Activated T-cell treated with anti-CD3 and anti-CD28 coated beads for 1 hour (primary cell): ENCODE results near the gene FAM222A.

ENCODE experiments used
- DNase-seq: peaks from one replicate; pipeline ENCODE4 v3.0.0-alpha.2; 2020; ENCODE audit warnings: low read depth

FAM222A gene

DNA sequence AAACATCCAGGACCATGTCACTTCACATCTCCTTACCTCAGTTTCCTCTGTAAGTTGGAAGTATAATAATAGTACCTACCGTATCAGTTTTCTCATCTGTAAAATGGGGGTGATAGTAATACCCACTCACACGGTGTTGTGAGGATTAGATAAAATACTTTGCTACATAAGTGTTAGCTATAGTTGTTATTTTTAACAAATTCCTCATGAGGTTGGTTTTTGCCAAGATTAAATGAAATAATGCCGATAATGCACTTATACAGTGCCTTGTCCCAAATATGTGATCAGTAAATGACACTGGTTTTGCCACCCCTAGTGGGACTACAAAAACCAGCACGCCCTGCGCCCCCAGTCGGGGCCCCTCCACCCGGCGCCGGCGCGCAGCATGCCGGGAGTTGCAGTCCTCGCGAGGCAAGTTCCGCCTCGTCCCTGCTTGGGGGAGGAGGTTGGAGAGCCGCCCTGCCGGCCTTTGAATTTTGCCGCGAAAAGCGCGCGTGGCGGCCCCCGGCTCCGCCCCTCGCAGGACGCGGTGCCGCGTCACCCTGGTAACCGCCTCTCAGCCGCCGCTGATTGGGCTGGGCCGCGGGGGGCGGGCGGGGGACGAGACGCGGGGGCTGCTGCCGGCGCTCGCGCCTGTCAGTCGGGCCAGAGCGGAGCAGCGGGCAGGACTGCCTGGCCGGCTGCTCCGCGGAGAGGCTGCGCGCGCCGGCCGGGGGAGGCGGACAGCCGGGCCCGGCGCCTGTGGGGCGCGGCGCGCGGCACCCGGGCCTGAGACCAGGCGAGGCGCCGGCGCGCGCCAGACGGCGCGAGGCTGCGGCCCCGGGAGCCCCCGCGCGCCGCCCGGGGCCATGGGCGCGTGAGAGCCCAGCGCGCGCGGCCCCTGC lies at the start of gene FAM222A:
Gene FAM222A (plus strand): TSS at position 639 of the 884 bp plus-strand sequence. CDS start 30,322 bp downstream, outside the sequence.
- peak; percentile 92 for DNase-seq

DNA sequence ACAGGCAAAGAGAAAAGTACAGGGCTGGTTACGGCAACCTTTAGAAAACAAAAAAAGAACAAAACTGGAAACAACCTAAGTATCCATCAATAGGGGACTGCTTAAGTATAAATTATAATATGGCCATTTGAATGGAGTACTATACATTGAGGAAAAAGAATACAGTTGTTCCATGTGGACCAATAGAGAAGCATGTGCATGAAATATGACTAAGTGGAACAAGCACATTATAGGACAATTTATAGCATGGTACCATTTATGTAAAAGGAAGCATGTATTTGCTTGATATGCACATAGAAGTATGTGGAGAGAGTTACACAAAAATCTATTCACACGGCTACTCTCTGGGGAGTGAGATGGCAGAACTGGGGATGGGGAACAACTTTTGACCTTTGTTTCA lies 49.2 kb upstream of the FAM222A start:
- DNase-seq = no peak

DNA sequence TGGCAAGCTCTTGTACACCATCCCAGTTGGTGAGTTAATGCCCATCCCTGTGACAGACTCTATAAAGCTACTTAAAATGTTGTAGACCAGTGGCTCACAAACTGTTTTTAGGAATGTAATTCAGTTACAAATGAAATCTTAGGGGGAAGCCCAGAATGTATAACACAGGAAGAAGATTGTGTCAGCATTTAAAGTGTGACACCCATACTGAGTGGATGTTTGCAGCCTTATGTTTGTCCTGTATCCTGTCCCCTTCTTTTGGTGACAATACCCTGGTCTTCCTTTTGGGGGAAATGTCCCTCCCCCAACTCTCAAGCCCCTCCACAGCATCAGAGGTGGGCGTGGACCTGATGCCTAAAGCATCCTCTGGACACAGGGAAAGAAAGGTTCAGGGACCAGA lies 47.6 kb upstream of the FAM222A start:
- DNase-seq = no peak

DNA sequence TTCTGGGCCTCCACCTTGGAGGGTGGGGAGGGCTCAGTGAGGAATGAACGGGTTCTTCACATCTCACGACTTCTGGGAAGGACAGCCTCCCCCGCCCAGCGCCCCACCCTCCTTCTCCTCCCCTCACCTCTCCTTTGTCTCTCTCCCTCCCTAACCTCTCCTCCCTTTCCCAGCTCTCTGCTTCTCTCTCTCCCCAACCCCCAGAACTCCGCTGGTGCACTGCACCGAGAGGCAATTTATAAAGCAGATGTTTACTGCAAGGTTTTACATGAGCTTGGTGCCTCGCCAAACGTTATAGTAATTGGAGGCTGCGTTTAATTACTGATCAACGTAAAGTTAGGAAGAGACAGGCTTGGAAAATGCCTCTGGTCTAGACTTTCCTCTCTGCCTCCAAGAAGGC lies 42.9 kb upstream of the FAM222A start:
- DNase-seq = no peak

DNA sequence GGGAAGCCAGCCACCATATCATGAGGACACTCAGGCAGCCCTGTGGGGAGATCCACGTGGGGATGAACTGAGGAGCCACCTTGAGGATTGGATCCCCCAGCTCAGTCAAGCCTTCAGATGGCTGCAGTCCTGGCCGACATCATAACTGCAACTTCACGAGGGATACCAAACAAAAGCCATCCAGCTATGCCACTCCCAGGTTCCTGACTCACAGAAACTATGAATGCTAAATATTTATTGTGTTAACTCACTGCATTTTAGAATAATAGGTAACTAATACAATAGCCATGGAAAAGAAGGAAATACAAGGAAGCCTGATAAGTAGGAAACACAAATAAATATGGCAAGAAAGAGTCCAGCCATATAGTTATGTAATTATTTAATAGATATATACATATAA lies 42.1 kb upstream of the FAM222A start:
- no peak for DNase-seq

DNA sequence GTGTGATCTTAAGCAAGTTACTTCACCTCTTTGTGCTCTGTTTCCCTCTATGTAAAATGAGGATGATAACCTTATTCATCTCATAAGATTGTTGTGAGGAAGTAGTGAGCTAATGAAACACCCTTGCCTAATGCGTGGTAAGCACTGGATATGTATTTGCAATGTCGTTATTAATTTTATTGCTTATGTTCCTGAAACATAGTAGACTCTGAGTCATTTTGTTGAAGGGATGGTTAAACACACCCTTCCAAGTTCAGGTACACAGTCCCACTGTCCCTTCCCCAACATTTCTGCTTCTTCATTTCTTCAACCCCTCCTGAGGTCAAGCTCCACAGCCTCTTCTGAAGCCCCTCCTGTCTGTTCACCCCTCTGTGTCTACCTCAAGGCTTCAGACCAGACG lies 40.2 kb upstream of the FAM222A start:
- DNase-seq = no peak

DNA sequence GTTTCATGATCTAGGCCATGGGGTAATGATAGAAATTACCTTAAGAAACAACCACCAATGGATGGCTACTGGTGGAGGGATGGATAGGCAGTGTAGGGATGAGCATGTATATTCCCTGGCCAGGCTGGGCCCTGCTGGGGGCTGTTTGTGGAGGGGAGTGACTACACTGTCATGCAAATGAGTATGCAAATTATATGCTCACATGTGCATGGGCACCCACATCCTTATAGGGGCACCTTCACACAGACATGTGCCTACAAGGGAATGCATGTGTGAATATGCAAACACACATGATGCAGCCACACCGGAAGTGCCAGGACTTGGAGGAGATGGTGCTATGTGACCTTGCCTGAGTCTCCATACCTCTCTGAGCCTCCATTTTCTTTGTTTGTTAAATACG lies 39.7 kb upstream of the FAM222A start:
- DNase-seq = no peak

DNA sequence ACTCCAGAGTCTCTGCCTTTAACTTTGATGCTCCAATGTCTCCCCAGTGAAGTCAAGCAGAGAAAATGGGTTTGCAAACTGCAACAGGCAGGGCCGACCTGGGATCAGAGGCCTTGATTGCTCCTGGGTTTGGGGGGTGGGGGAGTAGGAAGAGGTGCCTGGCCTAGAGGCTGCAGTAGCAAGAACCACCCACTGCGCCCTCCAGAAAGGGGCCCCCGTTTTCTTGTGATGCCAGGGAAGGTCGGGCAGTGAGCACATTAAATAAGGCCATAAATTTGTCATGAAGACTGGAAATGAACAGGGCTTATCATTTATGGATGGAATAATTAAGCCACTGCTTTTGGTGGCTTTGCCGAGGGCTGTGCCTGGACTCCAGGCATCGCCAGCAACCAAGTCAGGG lies 38.2 kb upstream of the FAM222A start:
- DNase-seq = no peak

DNA sequence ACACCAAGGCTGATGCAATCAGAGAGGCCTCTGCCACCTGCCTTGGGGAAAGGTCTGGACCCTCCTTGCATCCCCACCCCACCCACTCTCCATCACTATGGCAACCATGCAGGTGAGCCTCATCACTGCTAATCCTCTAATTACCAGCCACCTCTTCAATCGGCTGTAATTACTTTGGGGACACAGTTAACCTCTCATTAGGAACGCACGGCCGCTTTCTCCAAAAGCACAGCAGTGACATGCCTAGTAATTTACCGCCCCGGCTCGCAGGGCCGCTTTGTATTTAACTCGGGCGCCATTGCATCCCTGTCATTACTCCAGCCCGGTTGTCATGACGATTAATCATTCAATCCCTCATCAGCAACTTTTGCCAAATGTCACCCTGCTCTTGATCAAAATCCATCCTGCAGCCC lies 36.3 kb upstream of the FAM222A start:
- DNase-seq = no peak

DNA sequence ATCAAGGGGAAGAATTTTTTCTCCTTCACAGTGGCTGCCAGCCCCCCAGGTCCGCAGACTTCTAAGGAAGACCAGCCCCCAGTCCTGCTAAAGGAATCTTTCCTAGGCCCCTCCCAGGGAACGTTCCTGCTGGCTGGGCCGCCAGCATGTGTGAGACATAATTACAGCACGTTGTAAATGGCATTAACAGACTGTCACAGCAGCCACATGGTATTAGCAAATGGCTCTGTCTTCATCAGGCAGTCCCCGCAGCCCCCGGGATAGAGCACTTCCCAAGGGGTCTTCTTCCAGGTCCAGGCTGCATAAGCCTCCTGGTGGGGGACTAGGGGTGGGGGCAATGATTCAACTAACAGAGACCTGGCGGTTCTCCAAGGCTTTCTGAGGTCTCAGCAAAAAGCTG lies 34.9 kb upstream of the FAM222A start:
- DNase-seq = no peak

DNA sequence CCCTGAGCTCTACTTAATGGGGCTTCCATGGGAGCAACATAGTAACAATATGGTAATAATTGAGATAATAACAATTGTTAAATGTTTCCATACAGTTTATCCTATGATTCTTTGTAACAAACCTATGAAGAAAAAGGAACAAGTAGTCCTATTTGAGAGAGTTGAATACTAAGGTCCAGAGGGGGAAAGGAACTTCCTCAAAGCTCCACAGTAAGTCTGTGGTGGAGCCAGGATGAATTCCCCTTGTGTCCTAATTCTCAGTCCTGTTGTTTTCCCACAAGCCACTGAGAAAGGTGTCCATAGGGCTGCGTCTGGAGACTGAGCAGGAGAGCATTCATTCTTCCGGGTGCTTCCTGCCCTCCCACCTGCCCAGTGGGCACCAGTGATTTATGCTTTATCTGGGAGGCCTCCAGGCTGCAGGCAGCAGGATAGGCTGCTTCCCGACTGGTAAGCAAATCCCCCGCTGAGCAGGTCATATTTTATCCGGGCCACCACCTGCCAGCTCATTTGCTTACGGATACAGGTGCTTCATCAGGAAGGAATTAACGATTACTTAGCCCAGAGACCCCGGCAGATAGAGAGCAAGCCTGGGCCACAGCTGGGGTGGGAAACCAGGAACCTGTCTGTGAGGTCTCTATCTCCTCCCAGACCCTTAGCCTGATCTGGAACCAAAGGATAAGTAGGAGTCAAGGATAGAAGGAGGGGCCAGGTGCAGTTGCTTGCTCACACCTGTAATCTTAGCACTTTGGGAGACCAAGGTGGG lies 33.9 kb upstream of the FAM222A start:
- no peak for DNase-seq

DNA sequence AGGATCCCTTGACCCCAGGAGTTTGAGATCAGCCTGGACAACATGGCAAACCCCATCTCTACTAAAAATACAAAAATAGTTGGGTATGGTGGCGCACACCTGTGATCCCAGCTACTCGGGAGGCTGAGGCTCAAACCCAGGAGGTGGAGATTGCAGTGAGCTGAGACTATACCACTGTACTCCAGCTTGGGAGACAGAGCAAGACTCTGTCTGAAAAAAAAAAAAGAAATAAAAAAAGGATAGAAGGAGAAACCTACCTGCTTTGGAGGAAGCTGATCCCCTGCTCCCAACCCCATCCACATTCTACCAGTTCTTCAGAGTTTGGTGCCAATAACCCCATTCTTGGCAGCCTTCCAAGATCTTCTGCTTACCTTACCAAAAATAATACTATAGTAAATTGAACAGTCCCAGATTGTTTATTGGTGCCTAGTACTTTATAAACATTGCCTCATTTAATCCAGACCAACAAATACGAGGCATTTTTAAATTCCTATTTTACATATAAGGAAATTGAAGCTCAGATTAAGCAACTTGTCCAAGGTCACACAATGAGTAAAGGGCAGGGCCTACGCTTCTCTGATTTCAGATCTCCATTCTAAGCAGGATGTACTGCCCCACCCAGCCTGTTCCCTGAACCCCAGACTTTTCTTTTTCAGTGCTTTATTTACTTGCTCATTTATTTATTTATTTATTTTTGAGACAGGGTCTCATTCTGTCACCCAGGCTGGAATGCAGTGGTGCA lies 33.2 kb upstream of the FAM222A start:
- no peak for DNase-seq

DNA sequence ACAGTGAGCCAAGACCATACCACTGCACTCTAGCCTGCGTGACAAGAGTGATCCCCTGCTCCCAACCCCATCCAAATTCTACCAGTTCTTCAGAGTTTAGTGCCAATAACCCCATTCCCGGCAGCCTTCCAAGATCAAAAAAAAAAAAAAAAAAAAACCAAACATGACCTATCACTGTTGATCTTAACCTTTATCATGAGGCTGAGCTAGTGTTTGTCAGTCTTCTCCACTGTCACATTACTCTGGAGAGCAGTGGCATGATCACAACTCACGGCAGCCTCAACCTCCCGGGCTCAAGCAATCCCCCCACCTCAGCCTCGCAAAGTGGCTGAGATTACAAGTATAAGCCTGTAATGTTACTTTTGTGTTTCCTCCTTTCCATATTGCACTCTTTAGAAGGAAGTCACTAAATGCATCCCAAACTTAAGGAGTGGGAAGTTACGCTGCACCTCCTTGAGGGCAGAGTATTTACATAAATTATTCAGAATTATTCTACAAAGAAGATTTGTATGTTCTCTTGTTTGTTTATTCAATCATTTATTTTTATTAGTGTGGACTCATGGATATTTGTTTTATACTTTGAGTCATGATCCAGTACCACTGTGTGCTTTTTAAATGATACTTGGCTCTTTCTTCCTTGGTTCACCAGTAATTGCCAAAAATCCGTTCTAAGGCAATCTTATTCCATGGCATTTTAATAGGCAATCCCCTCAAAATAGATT lies 31.5 kb upstream of the FAM222A start:
- no peak for DNase-seq

DNA sequence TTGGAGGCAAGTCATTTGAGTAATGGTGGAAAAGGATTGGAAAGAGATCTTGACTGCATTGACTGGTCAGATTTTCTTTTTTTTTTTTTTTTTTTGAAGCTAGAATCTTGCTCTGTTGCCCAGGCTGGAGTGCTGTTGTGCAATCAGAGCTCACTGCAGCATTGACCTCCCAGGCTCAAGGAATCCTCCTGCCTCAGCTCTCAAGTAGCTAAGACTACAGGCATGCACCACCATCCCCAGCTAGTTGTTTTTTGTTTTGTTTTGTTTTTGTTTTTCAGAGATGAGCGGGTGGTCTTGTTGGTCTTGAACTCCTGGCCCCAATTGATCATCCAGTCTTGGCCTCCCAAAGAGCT lies 30.9 kb upstream of the FAM222A start:
- no peak for DNase-seq

DNA sequence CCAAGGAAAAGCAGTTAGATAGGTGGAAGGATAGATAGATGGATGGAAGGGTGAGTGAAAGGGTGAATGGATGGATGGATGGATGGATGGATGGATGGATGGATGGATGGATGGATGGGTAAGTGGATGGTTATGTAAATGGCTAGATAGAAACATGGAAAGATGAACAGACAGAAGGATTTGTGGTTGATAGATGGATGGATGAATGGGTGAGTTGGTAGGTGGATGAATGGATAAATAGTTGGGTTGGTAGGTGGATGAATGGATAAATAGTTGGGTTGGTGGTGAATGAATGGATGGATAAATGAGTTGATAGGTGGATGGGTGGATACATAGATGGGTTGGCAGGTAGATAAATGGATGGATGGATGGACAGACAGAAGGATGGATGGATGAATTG lies 30.3 kb upstream of the FAM222A start:
- DNase-seq = no peak

DNA sequence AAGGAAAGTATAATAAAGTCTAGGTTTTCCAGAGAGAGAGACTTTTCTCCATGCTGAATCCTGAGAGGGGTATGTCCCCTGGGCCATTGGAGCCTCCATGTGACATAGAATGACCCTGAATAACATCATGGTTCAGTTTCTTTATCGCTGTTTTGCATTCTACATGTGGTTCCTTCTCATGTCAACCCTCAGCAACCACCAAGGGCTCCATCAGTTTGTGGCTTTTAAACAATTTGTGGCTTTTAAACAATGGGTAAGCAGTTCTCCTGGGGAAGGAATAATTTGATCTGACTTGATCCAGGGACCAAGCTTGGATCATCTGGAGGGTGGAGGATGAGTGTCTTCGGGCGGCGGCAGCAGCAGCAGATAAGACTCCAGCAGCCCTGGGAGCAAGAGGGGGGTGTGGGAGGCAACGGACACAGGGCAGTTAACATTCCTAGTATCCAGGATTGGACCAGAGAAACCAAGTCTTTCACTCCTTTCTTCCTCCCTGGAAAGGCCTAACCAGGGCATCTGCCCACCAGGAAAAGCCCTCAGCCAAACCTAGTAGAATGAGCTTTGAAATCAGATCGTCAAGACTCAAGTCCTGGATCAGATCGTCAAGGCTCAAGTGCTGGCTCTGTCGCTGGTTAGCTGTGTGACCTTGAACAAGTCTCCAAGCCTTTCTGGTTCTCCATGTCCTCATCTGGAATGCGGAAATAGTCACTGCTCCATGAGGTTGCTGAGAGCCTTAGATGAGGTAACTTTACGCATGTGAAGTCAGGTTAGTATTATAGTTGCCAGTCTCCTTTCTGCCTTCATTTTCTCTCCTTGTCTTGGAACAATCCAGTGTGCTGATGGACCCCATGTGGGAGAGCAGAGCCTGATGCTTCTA lies 27.8 kb upstream of the FAM222A start:
- DNase-seq = no peak

DNA sequence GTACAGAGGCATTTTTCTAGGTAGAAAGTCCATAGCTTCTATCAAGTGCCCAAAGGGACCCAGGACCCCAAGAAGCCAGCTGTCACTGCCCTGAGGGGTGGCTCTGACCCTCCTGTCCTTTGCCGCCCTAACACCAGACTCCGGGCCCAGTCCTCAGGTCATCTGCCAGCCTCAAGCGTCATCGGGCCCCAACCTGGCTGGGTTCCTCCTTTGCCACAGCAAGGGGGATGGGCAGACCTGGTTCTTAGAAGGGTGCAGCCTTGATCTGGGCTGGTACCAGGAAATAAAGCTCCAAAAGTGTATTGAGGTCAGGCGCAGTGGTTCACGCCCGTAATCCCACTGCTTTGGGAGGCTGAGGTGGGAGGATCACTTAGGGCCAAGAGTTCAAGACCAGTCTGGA lies 27.1 kb upstream of the FAM222A start:
- DNase-seq = no peak

DNA sequence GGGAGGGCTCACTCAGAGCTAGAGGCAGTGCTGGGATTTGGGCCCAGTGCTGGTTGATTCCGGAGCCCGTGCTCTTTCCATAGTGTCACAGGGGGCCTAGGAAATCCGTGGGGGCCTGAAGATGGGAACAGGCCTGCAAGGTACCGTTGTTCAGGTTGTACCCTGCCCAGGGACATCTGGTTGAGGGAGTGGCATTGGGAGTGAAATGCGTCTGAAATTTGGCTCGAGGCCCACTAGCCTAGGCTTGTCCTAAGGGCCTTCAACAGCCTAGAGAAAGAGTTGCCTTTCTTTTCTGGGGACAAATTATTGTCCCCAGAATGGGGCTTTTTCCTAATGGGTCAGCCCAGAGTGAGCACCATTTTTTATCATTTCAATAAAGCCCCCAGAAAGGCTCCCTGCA lies 26.4 kb upstream of the FAM222A start:
- DNase-seq = no peak

DNA sequence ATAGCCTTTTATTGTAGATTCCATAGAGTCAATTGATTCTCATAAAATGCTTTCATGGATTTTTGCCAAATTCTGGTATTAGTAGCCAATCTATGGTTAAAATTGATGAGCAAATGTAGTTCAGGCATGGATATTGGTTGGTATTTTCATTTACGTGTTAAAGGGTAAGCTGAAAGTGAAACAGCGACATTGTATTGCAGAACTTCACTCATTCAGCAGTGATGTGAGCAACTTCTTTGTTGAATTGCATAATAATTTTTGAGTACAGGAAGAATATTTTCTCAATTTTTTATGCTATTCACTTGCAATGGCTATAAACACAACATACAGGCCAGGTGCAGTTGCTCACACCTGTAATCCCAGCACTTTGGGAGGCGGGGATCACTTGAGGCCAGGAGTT lies 24.2 kb upstream of the FAM222A start:
- DNase-seq = no peak

DNA sequence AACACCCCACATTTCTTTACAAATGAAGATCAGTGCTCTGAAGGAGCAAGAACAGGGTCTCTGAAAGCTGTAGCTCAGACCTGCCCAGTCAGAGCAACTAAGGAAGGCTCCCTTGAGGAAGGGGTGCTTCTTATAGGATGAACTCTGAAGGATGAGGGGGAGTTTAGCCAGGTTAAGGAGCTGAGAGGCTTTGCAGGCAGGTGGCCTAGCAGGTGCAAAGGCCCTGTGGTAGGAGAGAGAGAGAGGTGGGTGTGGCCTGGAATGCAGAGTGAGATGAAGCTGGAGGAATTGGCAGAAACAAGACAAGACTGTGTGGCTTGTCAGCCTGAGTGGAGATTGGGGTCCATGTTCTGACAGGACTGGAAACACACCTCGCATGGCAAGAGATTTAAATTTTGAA lies 20.5 kb upstream of the FAM222A start:
- no peak for DNase-seq
